ENCODE data around the gene CDC42BPA. TPM values are rescaled to one million over a fixed set of nuclear protein-coding genes. Genes with fewer than 3 reads are reported as not detected.

Gene CDC42BPA
- total RNA-seq, 1 donor = 113 TPM

DNA sequence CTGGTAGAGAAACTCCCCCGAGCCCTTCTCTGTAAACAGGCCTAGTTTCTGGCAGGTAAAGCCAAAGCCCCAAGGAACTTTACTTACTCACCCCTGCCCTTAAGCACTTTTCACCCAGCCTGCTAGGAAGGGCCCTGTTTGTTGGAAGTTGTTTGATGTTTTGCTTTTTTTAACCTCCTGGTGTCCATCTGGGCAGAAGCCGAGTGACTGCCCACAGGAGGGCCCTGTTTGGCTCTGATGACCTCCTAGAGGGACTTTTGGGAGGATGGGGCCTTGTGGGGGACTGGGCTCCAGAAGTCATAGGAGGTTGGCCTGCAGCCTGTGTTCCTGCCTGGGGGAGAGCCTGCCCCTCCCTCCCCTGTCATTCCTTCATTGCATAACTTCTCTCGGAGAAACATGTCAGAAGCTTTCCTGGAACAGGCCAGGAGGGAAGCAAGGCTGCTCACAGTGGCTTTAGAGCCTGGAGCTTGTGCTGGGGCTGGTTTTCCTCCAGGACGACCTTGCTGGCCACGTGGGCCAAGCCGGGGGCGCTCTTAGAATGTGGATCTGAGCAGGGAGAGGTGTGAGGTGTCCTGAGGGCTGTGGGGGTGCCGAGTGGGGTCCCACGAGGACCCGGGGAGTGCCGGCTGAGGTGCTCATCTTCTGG, 344.3 kb downstream of the CDC42BPA start:
- peak; percentile 76 for DNase-seq (ENCODE audit: low read depth)
- TF ChIP-seq, protein P1, sequence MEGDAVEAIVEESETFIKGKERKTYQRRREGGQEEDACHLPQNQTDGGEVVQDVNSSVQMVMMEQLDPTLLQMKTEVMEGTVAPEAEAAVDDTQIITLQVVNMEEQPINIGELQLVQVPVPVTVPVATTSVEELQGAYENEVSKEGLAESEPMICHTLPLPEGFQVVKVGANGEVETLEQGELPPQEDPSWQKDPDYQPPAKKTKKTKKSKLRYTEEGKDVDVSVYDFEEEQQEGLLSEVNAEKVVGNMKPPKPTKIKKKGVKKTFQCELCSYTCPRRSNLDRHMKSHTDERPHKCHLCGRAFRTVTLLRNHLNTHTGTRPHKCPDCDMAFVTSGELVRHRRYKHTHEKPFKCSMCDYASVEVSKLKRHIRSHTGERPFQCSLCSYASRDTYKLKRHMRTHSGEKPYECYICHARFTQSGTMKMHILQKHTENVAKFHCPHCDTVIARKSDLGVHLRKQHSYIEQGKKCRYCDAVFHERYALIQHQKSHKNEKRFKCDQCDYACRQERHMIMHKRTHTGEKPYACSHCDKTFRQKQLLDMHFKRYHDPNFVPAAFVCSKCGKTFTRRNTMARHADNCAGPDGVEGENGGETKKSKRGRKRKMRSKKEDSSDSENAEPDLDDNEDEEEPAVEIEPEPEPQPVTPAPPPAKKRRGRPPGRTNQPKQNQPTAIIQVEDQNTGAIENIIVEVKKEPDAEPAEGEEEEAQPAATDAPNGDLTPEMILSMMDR (IDR thresholded peaks at IDR 0.05; ENCODE audit: insufficient read depth, low read depth, low read length) = peak; percentile 4
- H3K4me3 ChIP-seq (ENCODE audit: low read depth, low read length) = no peak overlapping the region

DNA sequence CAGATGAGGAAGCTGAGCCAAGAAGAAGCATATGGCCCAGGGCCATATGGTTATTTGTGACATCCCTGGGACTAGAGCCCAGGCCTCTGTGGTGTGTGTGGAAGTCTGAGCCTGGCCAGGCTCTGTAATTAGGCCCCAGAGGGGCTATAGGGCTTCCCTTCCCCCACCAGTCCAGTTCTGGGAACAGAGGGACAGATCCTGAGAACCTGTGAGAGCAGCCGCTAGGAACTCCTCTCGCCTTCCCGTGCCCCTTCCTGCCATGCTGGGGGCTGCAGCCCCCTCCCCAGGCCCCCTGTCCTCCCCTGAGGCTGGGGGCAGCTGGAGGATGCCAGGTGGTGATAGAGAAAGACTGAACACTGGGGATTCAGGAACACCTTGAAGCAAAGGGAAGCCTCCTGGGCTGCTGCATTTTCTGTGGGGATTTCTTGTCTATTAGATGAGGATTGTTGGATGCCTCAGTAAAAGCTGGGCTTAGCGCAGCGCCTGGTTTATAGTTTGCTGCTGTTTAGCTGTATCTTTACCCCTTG, 344.9 kb downstream of the CDC42BPA start:
- H3K4me3 ChIP-seq (ENCODE audit: low read depth, low read length) = no peak overlapping the region
- DNase-seq (ENCODE audit: low read depth) = no peak
- TF ChIP-seq, protein P1 (IDR thresholded peaks at IDR 0.05; ENCODE audit: insufficient read depth, low read depth, low read length) = no peak

DNA sequence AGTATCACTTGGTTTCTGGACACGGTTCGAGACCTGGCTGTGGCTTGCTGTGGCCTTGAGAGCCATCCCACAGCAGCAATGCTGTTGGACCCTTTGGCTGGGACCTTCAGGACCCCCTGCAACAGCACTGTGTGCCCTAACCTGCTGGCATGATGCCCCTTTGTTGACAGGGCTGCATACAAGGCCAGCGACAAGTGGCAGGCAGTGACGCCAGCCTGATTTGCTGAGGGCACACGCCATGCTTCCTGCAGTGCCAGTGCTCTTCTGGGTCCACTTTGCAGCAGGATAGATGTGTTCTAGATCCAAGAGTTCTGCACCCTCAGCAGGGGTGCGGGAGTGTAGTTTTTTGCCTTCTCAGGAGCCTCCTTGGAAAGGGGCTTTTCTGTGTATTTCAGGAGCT, 345.4 kb downstream of the CDC42BPA start:
- DNase-seq (ENCODE audit: low read depth) = no peak
- TF ChIP-seq, protein P1 (IDR thresholded peaks at IDR 0.05; ENCODE audit: insufficient read depth, low read depth, low read length) = no peak
- no peak overlapping the region for H3K4me3 ChIP-seq (ENCODE audit: low read depth, low read length)

DNA sequence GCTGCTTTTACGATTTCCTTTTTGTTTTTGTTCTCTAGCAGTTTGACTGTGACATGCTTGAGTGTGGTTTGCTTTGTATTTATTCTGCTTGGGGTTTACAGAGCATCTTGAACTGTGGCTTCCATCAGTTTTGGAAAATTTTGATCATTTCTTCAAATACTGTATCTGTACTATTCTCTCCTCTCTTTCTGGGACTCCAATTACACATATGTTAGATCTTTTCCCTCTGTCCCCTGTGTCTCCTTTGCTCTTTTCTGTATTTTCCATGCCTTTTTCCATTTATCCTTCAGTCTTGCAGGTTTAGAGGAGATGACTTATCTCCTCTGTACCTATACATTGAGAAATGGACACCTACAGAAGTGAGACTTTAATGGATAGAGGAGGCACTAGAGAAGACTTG, 346.5 kb downstream of the CDC42BPA start:
- no peak for DNase-seq (ENCODE audit: low read depth)
- H3K4me3 ChIP-seq (ENCODE audit: low read depth, low read length) = no peak overlapping the region
- TF ChIP-seq, protein P1 (IDR thresholded peaks at IDR 0.05; ENCODE audit: insufficient read depth, low read depth, low read length) = no peak

DNA sequence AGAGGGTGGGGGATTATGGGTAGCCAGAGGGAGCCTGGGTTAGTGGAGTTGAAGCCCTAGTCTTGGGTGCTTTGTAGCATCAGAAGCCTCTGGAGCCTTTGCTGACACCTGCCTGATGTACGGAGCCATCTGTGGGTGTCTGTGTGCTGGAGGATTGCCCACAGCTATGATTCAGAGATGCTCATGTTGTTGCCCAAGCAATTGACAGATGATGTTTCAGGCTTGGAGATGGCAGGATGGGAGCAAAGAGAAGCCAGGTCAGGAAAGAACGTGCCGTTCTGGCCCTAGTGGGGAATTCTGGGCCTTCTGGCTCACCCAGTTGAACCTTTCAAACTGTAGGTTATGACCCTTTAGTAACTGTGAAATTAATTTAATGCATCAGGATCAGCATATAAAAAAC, 350.6 kb downstream of the CDC42BPA start:
- no peak overlapping the region for H3K4me3 ChIP-seq (ENCODE audit: low read depth, low read length)
- TF ChIP-seq, protein P1 (IDR thresholded peaks at IDR 0.05; ENCODE audit: insufficient read depth, low read depth, low read length) = no peak
- no peak for DNase-seq (ENCODE audit: low read depth)

DNA sequence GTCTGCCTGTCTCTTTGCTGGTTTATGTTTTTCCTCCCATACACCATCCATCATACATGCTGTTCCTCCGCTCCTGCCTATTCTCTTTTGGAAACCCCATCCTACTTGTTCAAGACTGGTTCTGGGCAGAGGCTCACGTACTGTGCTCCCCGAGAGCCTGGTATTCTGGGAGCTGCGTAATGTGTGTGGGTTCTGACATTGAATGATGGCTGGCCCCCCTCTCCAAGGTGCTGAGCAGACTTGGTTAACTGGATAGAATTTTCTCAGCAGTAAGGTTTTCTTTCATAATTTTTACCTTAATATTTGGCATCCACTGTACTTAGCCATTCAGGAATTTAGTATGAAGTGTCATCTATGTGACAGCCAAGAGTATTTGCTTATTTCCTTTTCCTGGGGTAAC, 351.6 kb downstream of the CDC42BPA start:
- TF ChIP-seq, protein P1 (IDR thresholded peaks at IDR 0.05; ENCODE audit: insufficient read depth, low read depth, low read length) = no peak
- no peak overlapping the region for H3K4me3 ChIP-seq (ENCODE audit: low read depth, low read length)
- no peak for DNase-seq (ENCODE audit: low read depth)
